Activated naive CD4-positive, alpha-beta T cell (primary cell): ENCODE measurements around the gene TRIM7.
"Not testable (repeated sequence)": the region's sequence is repeated elsewhere in the genome, so short reads cannot be mapped to it uniquely, and the experiment has no call there.

Experiments used
- DNase-seq, 4 experiments: peaks; one replicate each; lab custom pipeline; 2025; lab: John Stamatoyannopoulos, UW

The TRIM7 gene

DNA sequence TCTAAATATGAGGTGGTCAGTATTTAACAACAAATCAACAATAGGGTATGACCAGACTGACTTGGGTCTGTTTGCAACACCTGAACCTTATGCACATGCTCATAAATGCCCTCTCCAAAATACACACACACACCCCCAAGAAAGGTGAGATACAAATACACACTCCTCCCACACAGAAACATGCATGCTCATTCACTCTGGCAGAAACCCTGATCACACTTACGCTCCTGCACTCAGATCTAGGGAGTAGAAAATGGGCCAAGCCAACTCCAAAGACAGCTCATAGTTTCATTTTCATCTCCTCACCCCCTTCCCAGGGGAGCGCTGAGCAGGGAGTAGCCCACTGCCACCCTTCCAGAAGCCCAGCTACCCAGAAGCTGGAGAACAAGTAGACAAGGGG lies 11.3 kb downstream of the TRIM7 start:
- DNase-seq = no peak

DNA sequence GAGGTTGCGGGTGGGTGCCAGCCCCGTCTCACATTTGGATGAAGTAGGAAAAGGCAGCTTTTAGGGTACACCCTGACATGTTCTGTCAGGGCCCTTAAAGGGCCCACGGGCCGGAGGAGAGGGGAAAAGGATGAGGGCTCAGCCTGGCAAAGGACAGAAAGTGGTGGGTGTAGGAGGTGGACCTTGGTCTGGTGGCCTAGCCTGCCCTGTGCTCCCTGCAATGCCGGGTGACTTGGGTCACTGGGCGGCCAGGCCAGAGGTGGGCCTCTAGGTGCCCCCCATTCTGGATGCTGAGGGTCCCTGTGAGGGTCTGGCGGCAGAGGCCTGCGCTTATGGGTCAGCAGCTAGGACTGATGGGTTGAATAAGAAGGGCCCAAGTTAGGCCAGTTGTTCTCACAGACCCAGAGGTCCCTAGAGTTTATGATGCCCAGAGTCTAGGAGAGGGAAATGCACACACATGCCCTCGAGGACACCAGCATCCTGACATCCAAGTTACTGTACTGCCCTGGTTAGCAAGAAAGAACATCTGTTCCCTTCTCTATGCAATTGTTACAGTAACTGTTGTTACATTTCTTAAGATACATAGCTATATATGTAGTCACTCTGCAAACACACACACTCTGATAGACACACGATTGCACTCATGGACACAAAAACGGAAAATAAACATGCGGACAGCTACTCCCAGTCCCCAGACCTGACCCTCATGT lies 12.5 kb downstream of the TRIM7 start:
- no peak for DNase-seq

DNA sequence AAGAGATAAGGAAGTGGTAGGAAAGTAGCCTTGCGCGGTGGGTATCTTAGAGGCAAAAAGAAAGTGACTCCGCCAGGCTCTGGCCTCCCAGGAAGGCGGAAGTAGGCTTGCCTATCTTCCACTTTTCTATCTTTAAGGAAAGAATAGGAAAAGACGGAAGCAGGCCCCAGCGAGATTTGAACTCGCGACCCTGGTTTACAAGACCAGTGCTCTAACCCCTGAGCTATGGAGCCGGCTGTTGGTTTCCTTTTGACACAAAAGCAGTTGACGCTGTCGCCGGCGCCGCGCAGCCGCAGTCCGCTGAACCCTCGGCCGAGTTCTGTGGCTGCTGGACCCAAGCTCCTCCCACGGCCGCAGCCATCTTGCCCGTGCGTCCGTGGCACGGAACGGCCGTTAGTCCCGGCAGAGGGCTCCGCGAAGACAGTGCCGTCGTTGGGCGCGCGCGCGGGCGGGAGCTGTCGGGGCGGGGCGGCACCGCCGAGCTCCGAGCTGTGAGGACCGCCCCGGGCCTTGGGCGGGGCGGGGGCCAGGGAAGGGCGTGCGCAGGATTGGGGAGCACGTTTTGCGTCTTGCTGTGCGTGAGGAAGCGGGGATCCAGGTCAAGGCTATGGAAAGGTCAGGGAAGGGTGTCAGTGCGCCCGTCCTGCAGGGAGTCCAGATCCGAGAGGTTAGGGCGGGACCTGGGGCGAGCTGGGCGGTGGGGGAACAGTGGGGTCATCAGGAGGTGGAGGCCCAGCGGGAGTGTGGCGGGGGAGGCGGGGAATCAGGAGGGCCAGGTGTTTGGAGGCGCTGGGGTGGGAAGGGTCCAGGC lies 13.3 kb downstream of the TRIM7 start:
- no peak for DNase-seq

DNA sequence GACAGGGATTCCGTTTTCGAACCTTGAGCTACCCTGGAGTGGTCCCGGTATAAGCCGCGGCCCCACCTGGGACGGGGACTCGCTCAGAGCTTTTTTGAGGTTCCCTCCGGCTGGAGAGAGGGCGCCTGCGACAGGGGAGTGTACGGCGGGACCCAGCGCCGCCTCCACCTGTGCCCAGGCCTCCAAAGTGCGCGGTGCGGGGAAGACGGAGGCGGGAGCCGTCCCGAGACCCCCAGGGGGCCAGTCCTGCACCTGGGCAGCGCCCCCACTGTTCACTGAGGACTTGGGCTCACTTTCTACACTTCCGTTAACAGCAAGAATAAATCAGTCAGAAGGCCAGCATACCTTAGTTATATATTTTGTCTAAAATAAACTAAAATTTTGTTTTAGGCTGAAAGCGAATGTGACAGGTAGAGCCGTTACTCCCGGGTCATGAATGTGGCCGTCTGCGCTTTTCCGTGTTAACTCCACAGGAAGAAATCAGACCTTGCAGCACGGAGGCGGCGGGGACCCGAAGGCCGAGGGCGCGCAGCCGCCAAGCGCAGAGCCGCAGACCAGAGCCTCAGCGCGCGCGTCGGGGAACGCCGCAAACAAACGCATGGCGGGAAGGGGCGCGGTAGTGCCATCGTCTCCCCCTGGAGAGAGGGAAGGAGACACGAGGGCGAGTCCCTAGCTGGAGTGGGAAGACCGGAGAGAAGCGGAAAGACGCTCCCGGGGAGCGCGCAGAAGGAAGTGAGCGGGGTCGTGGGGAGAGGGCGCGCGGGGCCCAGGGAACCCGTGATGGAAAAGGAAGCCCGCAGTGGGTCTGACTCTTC lies 14.1 kb downstream of the TRIM7 start:
- no peak for DNase-seq

DNA sequence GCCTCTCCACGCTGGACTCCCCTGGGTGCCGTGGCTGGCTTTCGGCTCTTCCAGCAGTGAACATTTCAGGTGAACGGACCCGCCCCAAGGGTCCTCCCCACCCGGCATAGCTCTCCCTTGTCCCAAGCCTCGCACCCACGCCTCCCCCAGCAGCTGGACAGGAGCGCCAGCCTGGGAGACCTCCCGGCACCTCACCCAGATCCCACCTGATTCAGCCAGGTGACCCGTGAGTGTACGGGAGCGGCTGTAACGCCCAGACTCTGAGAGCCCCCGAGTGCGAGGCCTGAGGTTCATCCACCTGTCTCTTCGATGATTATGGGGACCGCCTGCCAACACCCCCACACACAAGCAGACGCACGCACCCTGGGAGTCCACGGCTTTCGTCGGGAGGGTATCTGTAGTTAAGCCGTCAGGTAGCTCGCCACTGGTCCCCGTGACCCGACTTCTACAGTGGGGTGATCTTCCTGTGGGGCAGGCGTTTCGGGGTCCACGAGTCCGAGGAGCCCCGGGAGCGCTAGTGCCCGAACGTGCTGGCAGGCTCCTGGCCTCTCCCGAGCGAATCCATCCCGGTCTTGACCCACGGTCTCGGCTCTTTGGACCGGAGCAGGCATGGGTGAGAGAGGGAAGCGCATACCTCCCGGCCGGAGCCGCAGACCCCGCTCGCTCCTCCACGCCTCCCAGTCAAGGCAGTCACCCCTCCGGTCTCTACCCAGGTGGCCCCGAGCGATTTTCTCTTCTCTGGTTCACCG lies 14.9 kb downstream of the TRIM7 start:
- no peak for DNase-seq

DNA sequence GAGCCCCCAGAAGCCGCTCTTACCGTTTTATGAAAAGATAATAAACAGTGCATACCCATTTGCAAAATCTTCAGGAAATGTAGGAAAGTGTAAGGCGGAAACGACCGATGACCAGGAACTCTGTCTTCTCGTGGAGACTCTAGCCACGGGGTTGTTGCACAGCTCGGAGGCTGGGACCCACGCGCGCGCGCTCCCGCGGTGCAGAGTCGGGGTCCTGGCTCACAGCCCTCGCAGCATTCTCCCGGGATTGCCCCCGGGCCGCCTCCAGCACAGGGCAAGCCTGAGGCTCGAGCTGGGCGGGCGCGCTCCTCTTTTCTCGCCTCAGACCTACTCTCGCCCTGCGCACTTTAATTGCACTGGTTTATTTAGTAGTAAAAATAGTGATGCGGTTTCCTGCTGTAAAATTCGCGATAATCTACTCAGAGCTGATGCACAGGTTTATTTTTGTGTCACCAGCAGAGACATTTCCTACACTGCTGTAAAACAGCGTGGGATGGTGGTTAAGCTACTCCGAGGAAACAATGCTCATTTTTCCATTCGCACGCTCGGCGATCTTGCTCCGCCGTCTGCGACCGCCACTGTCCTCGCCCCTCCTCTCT lies 15.5 kb downstream of the TRIM7 start:
- no peak for DNase-seq

DNA sequence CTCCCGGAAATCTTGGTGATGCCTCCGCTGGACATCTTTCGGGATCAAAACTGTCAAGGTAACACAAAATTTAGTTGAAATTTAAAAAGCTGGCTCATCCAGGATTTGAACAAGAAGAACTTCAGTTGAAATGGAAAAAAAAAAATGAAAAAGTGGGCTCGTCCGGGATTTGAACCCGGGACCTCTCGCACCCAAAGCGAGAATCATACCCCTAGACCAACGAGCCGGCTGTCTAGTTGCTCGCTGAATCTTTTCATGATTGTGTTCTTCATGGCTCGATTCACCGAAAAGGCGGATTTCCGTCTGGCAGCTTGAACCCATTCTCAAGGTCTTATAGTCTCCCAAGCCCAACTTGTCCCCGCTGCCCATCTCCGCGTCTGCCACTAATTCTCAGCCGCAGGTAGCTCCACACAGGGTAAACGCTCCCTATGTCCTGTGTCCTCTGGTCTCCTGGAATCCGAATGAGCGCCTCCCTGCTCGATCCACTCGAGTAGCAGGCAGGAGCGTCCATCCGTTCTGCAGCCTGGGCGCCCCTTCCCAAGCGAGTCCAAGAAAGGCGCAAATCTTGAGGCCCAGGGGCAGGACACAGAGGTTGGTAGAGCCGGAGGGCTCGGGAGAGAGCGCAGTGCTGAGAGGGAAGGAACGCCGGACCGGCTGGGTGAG lies 16.2 kb downstream of the TRIM7 start:
- DNase-seq = no peak

DNA sequence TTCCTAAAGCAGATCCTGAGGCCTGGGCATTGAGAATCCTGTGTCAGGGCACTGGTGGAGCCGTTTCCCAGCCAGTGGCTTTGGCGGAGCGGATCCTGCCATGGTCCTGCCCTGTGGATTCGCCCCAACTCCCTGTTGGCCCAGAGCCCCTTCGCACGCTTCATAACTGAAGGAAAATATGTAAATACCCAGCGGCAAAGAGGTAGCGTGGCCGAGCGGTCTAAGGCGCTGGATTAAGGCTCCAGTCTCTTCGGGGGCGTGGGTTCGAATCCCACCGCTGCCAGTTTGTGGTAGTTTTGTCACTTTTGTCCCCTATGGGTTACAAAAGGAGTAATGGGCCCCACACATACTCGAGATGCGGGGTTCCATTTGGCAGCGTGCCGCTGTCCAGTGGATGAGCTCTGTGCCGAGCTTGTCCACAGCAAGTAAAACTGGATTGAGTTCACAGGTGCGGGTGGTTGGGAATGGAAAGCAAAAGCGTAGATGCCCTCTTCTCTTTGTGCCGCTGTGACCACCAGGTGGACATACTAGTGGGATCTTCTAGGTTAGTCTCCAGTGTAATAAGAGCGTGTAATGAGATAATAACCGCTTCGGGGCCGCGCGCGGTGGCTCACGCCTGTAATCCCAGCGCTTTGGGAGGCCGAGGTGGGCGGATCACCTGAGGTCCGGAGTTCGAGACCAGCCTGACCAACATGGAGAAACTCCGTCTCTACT lies 17.3 kb downstream of the TRIM7 start:
- no peak for DNase-seq

DNA sequence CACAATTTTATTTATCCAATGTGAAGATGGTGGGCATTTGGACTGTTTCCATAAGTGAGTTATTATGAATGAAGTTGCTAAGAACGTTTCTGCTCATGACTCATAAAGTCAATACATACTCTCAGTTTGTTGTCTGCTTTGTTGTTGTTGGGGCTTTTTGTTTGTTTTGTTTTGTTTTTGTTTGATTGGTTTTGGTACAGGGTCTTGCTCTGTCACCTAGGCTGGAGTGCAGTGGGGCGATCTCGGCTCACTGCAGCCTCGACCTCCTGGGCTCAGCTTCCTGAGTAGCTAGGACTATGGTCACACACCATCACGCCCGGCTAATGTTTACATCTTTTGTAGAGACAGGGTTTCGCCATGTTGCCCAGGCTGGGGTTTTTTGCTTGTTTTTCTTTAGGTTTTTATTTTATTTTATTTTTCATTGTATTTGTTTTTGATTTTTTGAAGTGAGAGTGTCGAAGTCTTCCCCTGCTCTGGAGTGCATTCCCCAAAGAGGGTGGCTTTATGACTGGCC lies 18.0 kb downstream of the TRIM7 start:
- no peak for DNase-seq

DNA sequence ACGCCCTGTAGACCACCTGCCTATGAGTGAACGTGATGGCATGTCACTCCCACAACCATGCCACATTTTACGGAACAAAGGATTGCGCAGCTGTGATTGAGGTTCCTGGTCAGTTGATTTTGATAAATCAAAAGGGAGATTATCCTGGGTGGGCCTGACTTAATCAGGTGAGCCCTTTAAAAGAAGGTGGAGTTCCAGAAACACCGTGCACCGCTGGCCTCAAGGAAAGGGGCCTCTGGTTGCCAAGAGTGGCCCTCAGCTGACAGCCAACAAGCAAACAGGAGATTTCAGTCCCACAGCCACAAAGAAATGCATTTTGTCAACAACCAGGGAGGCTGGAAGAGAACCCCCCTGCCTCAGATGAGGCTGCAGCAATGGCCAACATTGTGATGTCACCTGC lies 19.0 kb downstream of the TRIM7 start:
- no peak for DNase-seq

DNA sequence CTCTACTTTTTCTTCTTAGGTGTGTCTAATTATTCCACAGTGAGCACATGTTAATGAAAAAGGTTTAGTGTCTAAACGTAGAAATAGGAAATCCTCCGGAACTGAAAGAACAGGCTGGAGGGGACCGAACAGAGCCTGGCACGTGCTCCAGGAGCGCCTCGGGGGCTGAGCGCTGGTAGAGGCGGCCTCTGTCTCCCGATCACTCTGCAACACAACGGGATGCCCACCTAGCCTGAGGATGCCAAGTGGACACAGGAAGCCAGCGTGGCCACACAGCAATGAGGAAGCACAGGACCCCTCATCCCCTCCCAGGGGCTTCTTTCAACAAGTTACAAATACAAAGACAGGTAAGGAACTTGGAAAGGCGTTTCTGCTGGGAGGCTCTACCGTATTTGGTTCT lies 19.4 kb downstream of the TRIM7 start:
- no peak for DNase-seq

DNA sequence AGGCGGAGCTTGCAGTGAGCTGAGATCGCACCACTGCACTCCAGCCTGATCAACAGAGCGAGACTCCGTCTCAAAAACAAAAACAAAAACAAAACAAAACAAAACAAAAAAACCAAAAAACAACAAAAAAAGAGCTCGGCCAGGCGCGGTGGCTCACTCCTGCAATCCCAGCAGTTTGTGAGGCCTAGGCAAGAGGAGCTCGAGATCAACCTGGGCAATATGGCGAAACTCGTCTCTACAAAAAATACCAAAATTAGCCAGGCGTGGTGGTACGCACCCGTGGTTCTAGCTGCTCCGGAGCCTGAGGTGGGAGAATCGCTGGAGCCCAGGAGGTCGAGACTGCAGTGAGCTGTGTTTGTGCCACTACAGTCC lies 20.2 kb downstream of the TRIM7 start:
- DNase-seq = no peak

DNA sequence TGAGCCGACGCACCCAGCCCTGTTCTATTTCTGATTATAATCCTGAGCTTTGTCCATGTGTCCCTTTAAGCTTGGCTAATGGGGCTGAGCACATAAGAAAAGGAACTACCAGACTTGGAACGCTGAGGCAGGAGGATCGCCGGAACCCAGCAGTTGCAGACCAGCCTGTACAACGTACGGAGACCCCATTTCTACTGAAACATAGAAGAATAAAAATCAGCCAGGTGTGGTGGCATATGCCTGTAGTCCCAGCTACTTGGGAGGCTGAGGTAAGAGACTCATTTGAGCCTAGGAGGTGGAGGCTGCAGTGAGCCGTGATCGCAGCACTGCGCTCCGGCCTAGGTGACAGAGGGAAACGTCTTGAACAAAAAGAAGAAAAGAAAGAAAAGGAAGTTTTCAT lies 22.3 kb downstream of the TRIM7 start:
- no peak for DNase-seq

DNA sequence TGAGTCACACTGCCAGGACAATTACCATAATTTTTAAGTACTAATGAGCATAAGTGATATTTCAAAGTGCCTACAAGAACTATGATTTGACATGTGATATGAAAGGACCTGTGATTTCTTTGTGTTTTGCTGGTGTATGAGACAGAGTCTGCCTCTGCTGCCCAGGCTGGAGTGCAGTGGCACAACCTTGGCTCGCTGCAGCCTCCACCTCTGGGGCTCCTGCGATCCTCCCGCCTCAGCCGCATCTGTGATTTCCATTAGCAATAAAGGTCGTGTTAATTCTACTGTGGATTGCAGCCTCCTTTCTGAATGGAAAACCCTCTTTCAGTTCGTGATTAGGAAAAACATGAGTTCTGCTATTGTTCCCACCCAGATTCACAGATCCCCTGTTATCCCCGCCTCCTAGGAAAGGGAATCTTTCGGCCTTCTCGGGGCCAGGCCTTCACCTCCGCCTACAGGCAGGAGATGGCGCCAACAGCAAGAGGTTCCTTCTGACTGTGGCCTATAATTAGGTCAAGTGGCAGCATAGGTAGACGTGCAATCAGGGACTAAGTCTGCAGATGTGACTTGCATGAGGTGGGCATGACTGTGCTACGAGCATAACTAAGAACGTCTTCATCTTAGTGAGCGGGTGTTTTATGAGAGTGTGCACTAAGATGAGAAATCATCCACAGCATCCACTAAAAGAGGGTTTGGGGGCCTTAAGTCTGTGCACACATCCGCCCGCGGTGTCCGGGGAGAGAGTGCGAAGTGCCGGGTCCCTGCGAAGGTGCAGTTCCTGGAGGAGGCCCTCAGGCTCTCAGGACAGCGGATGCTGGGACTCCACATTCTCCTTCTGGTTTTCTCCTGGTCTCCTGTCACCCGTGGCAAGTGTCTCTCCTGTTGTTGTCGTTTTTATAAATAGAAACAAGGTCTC lies 23.1 kb downstream of the TRIM7 start:
- no peak for DNase-seq

DNA sequence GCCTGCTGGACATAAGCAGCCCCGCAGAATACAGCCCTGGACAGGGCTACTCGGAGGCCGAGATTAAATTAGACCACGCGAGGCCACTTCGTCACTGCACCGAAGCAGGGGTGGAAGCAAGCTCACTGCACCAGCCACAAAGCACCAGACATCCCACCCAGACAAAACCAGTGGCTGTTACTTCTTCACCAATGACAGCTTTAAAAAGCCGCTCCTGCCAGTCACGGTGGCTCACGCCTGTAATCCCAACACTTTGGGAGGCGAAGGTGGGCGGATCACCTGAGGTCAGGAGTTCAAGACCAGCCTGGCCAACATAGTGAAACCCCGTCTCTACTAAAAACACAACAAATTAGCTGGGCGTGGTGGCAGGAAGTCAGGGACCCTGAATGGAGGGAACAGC lies 27.4 kb downstream of the TRIM7 start:
- not testable (repeated sequence) for DNase-seq

DNA sequence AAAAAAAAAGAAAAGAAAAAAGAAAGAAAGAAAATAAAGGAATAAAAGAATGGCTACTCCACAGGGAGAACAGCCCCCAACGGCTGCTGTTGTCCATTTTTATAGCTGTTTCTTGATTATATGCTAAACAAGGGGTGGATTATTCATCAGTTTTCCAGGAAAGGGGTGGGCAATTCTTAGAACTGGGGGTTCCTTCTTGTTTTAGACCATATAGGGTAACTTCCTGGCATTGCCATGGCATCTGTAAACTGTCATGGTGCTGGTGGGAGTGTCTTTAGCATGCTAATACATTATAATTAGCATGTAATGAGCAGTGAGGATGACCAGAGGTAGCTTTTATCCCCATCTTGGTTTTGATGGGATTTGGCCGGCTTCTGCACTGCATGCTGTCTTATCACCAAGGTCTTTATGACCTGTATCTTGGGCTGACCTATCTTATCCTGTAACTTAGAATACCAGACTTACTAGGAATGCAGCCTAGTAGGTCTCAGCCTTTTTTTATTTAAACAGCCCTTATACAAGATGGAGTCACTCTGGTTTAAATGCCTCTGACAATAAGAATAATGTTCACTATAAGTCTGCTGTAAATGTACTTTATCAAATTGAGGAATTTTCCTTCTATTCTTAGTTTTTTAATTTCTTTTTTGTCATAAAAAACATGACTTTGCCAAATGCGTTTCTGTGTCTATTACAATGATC lies 28.6 kb downstream of the TRIM7 start:
- DNase-seq = no peak

DNA sequence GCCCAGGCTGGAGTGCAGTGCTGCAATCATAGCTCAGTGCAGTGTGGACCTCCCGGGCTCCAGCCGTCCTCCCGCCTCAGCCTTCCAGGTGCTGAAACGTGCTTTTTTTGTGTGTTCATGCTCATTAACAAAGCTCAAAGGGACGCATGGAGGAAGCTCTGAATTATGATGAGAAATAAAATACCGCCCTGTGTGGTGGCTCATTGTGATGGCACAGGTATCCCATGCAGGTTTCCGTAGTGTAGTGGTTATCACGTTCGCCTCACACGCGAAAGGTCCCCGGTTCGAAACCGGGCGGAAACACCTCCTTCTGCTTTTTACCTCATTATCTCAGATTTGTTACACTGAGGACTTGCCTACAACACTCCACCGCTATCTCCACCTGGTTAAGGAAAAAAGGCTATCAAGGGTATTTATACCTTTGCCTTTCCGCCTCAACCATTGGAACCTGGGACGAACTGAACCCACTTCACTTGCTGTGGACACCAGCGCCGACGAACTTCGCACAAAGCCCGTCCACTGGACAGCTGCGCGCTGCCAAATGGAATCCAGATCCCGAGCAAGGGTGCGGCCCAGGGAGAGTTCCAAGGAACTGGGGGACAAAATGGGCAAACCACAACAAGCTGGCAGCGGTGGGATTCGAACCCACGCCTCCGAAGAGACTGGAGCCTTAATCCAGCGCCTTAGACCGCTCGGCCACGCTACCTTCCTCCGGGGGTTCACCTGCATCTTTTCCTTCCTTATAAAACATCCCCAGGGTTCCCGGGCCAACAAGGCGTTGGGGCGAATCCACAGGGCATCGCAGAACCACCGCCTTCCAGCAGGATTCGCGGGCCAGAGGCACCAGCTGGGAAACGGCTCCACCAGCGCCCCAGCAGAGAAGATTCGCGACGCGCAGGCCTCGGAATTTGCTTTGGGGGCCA lies 31.3 kb downstream of the TRIM7 start:
- no peak for DNase-seq
